ENCODE measurements around the gene MFAP1.

Gene MFAP1

DNA sequence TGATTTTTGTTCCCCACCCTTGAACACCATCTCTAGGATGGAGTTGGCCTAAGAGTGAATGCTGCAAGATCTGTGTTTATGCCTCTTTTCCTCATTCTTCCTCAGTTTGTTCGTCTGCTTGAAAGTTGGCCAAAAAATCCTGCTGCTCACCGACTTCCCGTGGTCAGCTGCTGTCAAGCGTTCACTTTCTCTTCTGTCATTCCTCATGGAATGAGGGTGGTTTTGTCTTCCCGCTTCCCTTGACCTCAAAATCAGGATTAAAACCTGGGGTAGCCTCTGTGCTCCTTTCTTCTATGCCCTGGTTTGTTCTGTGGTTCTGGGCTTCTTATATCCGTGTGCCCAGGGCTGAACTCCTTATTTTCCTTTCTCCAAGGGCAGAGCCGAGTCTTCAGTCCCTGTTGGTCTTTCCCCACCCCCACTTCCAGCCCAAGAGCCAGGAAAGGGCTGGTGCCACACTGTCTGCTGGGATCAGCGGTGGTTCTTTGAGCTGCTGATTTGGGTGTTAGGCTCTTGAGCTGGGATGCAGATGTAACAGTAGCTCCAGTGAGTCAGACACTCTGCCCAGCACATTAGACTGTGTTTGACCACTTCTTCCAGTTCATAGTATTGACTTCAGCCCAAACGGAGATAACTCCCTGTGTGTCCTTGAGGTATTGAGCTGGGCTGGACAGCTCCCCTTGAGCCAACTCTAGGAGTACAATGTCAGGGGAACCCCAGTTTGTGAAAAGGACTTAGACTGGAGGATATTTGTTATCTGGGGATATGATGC, 30.0 kb downstream of the MFAP1 start:
- CTCF ChIA-PET = no interaction called here
- TF ChIP-seq SUZ12 (IDR thresholded peaks at IDR 0.05) = no peak
- no peak for DNase-seq (ENCODE audit: extremely low spot score)
- POLR2A ChIA-PET = interaction anchor here (1.5 kb wide), 1 partner anchor 30 kb away, joined by 4 read pairs; the partner anchor contains the start of gene MFAP1

- POLR2A ChIA-PET = interaction anchor here (6.3 kb wide), 1 partner anchor 16 kb away, joined by 33 read pairs; the partner anchor contains the start of gene ELL3
- TF ChIP-seq ZNF384 (IDR thresholded peaks at IDR 0.05) (no peak), NFRKB (IDR thresholded peaks at IDR 0.05) (no peak), SP1 (IDR thresholded peaks at IDR 0.05) (no peak), L3MBTL2 (conservative IDR thresholded peaks at IDR 0.05) (no peak), PKNOX1 (IDR thresholded peaks at IDR 0.05) (no peak), ARNT (IDR thresholded peaks at IDR 0.05) (no peak), FOXK2 (IDR thresholded peaks at IDR 0.05) (no peak), CTBP1 (IDR thresholded peaks at IDR 0.05; ENCODE audit: borderline replicate concordance) (no peak)
- CTCF ChIA-PET = no interaction called here
- DNase-seq (ENCODE audit: extremely low spot score) = no peak
These were observed 30.8 kb downstream of the MFAP1 start for GRCh38 chr15:43793647-43794046.

DNA sequence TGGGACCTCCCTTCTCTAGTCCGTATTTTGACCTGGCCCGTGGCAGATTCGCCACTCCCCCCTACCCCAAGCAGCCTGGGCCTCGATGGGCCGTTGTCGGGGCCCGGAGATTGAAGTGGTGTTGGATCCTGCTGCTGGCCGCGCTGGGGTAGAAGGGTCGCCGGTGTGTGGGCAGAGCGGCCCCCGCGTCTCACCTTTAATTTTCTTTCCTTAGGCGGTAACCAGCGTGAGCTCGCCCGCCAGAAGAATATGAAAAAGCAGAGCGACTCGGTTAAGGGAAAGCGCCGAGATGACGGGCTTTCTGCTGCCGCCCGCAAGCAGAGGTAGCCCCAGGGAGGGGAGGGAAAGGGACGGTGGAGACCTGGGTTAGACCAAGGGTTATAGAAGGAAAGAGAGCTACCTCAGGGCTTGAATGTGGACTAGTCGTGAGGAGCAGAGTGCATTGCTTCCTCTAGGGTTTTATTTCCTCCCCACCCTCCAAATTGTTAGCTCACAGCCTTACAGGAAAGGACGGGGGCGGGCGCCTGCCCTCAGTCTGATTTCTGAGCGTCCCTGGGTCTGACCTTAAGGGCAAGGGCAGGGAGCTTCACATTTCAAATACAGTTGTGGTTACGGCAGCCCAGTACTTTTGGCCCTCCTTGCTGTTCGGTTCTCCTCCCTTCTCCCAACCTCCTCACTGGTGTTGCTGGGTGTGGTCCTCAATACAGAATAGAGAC, 31.6 kb downstream of the MFAP1 start:
- POLR2A ChIA-PET = interaction anchor here (1.2 to 6.3 kb wide), 3 partner anchors 12 to 32 kb away, joined by 3 to 33 read pairs (median 7); partner anchors contain the start of genes ELL3 and MFAP1
- DNase-seq (ENCODE audit: extremely low spot score) = no peak
- no peak for TF ChIP-seq FOXK2 (IDR thresholded peaks at IDR 0.05)
- TF ChIP-seq HDGF (IDR thresholded peaks at IDR 0.05; ENCODE audit: borderline replicate concordance) = no peak
- TF ChIP-seq NFRKB (IDR thresholded peaks at IDR 0.05) = no peak
- TF ChIP-seq SUZ12 (IDR thresholded peaks at IDR 0.05) = no peak
- TF ChIP-seq PKNOX1 (IDR thresholded peaks at IDR 0.05) = no peak
- no peak for TF ChIP-seq ARNT (IDR thresholded peaks at IDR 0.05)
- no peak for TF ChIP-seq SP1 (IDR thresholded peaks at IDR 0.05)
- TF ChIP-seq BHLHE40 (IDR thresholded peaks at IDR 0.05; ENCODE audit: borderline replicate concordance) = no peak
- no peak for TF ChIP-seq FOXA1 (IDR thresholded peaks at IDR 0.05)
- TF ChIP-seq CTBP1 (IDR thresholded peaks at IDR 0.05; ENCODE audit: borderline replicate concordance) = no peak
- no peak for TF ChIP-seq ELF4 (IDR thresholded peaks at IDR 0.05)
- TF ChIP-seq L3MBTL2 (conservative IDR thresholded peaks at IDR 0.05) = no peak
- TF ChIP-seq TARDBP (IDR thresholded peaks at IDR 0.05) = no peak
- TF ChIP-seq ZNF384 (IDR thresholded peaks at IDR 0.05) = no peak
- no peak for TF ChIP-seq FOXM1 (IDR thresholded peaks at IDR 0.05; ENCODE audit: borderline replicate concordance)
- no peak for TF ChIP-seq LEF1 (IDR thresholded peaks at IDR 0.05; ENCODE audit: borderline replicate concordance)
- CTCF ChIA-PET = no interaction called here

- ChIA-PET CTCF (interaction anchor here (3.1 kb wide), 1 partner anchor 15 kb away, joined by 13 read pairs; the partner anchor contains the start of gene ELL3), POLR2A (interaction anchor here (1.2 to 6.3 kb wide), 4 partner anchors 8 to 33 kb away, joined by 3 to 33 read pairs (median 9); partner anchors contain the start of genes ELL3, HYPK, MFAP1 and SERINC4)
- peak; percentile 92 for DNase-seq (ENCODE audit: extremely low spot score)
- TF ChIP-seq TARDBP (IDR thresholded peaks at IDR 0.05) (no peak), L3MBTL2 (conservative IDR thresholded peaks at IDR 0.05) (peak; percentile 81; the same call in 1 of the 2 replicates)
These were observed 32.3 kb downstream of the MFAP1 start, which contains the start of gene SERF2 for GRCh38 chr15:43791993-43792760. TSS of gene SERF2 (plus strand) at chr15:43792320. CDS start at chr15:43792377, 57 bp downstream.

DNA sequence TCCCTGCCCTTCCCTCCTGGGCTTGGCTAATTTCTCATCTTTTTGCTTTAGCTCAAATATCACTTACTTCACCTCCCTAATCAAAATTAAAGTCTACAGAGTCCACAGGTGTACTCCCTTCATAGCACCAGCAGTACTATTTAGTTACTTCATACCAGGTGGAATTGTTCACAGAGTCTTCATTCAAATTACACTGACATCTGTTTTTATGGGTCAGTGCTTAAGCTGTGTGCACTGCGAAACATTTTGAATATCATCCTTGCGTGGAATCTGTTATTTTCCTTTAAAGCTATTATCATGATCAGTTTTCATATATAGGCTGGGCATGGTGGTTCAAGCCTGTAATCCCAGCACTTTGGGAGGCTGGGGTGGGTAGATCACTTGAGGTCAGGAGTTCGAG, 35.1 kb downstream of the MFAP1 start:
- no peak for DNase-seq (ENCODE audit: extremely low spot score)
- ChIA-PET CTCF (interaction anchor here (3.1 kb wide), 1 partner anchor 12 kb away, joined by 13 read pairs; the partner anchor contains the start of gene ELL3), POLR2A (interaction anchor here (2.5 to 6.3 kb wide), 2 partner anchors 11 to 12 kb away, joined by 11 to 33 read pairs; partner anchors contain the start of genes ELL3, HYPK and SERINC4)
- TF ChIP-seq FOXK2 (IDR thresholded peaks at IDR 0.05) = no peak
- TF ChIP-seq HDGF (IDR thresholded peaks at IDR 0.05; ENCODE audit: borderline replicate concordance) = no peak
- TF ChIP-seq NFRKB (IDR thresholded peaks at IDR 0.05) = no peak
- TF ChIP-seq ELF4 (IDR thresholded peaks at IDR 0.05) = no peak
- no peak for TF ChIP-seq BHLHE40 (IDR thresholded peaks at IDR 0.05; ENCODE audit: borderline replicate concordance)
- TF ChIP-seq PKNOX1 (IDR thresholded peaks at IDR 0.05) = no peak
- TF ChIP-seq TARDBP (IDR thresholded peaks at IDR 0.05) = no peak

DNA sequence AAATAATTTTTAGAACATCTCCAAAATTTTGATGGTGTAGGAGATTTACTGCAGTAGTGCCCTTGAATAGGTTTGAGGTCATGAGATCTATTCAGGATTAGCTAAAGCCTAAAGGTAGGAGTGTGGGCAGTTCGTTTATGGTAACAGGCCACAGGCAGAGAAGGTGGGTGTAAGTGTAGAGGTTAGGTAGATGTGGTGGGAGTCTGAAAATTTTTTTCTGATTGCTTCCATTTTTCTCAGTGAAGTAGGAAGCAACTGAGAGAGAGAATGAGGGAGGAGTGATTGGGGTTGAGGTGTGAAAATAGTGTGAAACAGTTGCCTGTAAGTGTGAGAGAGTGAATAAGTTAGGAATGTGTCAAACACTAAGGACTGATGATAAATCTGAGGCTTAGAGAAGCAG, 45.5 kb downstream of the MFAP1 start:
- CTCF ChIA-PET = interaction anchor here (0.6 kb wide), 1 partner anchor 102 kb away, joined by 5 read pairs; no protein-coding TSS in a partner anchor
- TF ChIP-seq ZNF384 (IDR thresholded peaks at IDR 0.05) (no peak), HDGF (IDR thresholded peaks at IDR 0.05; ENCODE audit: borderline replicate concordance) (no peak), LEF1 (IDR thresholded peaks at IDR 0.05; ENCODE audit: borderline replicate concordance) (no peak), CTBP1 (IDR thresholded peaks at IDR 0.05; ENCODE audit: borderline replicate concordance) (no peak), NFRKB (IDR thresholded peaks at IDR 0.05) (no peak), SUZ12 (IDR thresholded peaks at IDR 0.05) (no peak)
- DNase-seq (ENCODE audit: extremely low spot score) = no peak
- POLR2A ChIA-PET = no interaction called here

Measured in HEK293T (cell line).